ENCODE data around the gene GPRIN2.

The GPRIN2 gene

DNA sequence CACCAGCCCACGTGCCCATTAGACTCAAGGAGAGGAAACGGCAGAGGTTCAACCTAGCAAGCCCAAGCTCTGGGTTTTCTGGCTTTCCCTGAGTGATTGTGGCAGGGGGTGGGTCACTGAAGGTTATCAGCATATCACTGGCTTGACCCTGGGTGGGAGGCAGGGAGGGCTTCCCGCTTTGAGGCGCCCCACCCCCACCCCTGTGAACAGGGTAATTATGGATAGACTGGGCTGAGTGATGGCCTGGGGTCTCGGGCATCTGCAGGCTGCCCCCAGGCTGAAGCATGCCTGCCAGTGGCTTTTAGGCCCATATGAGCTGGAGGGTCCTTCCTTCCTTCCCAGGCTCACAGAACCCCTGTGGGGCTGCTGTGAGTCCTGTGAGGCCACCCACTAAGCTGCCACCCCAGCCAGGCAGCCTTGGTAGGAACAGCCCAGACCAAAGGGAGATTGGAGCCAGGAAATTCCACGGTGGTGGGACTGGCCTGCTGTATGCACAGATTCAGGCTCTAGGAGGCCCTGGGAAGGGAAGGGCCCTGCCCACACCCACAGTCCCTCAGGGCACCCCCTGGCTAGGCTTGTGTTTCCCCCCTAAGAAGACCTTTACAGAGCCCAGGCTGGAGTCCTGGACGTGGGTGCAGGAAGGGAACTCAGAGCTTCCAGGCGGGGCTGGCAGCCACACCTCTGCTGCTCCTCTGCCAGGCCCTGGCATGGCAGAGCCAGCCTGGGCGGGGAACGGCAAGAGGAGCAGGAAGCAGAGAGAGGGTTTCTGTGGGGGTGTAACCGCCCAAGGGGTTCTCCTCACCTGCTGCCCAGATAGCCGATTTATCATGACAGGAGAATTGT, 33.1 kb downstream of the GPRIN2 start:
- DNase-seq (ENCODE audit: low read depth) = no peak
- TF ChIP-seq, protein P1, sequence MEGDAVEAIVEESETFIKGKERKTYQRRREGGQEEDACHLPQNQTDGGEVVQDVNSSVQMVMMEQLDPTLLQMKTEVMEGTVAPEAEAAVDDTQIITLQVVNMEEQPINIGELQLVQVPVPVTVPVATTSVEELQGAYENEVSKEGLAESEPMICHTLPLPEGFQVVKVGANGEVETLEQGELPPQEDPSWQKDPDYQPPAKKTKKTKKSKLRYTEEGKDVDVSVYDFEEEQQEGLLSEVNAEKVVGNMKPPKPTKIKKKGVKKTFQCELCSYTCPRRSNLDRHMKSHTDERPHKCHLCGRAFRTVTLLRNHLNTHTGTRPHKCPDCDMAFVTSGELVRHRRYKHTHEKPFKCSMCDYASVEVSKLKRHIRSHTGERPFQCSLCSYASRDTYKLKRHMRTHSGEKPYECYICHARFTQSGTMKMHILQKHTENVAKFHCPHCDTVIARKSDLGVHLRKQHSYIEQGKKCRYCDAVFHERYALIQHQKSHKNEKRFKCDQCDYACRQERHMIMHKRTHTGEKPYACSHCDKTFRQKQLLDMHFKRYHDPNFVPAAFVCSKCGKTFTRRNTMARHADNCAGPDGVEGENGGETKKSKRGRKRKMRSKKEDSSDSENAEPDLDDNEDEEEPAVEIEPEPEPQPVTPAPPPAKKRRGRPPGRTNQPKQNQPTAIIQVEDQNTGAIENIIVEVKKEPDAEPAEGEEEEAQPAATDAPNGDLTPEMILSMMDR (IDR thresholded peaks at IDR 0.05; ENCODE audit: insufficient read depth, low read depth, low read length, missing control alignments) = no peak
- H3K4me3 ChIP-seq (ENCODE audit: low read depth, low read length) = no peak overlapping the region

DNA sequence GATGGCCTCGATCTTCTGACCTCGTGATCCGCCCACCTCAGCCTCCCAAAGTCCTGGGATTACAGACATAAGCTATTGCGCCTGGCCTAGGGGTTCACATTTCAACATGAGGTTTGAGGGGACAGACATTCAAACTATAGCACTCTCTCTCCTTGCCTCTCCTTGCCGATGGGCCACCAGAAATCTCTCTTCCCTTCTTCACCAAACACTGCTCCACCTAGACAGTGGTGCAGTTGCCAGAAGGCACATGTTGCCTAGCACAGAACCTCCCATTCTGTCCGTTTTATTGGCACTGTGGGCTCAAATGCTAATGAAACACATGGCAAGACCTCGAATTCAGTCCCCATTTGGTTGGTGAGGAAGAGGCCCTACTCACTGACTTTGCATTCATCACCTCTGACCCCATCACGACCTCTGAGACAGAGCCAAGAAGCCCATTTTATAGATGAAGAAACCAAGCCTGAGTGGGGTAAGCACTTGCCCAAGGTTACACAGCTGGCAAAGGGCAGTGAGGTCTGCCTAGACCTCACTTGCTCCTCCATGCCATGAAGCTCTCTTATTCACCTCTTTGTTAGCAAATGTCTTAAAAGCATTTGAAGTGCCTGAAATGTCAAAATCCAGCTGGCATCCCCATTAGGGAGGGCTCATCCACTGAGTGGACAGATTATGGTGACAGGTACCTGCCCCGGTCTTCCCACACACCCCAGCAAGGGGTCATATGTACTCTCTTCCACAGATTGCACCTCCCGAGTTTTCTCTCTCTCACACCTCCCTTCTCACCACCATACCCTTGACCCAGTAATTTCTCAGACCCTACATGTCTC, 34.0 kb downstream of the GPRIN2 start:
- DNase-seq (ENCODE audit: low read depth) = no peak
- H3K4me3 ChIP-seq (ENCODE audit: low read depth, low read length) = no peak overlapping the region
- TF ChIP-seq, protein P1 (IDR thresholded peaks at IDR 0.05; ENCODE audit: insufficient read depth, low read depth, low read length, missing control alignments) = no peak

DNA sequence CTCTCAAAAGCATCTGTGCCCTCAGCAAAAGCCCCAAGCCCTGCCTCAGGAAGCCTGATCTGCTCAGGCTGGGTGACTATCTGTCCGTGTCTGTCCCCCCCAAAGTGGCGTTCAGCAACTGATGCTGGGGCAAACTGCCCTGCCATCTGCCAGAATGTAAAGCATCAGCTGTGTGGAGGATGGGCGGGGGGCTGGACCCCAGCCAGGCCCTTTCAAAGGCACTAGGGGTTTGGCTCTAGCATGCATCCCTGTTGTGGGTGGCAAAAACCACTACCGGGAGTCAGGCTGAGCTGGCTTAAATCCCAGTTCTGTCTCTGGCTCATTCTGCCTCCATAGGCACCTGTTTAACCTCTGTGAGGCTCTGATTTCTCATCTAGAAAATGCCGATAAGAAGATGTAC, 35.5 kb downstream of the GPRIN2 start:
- no peak overlapping the region for H3K4me3 ChIP-seq (ENCODE audit: low read depth, low read length)
- TF ChIP-seq, protein P1 (IDR thresholded peaks at IDR 0.05; ENCODE audit: insufficient read depth, low read depth, low read length, missing control alignments) = no peak
- DNase-seq (ENCODE audit: low read depth) = no peak

DNA sequence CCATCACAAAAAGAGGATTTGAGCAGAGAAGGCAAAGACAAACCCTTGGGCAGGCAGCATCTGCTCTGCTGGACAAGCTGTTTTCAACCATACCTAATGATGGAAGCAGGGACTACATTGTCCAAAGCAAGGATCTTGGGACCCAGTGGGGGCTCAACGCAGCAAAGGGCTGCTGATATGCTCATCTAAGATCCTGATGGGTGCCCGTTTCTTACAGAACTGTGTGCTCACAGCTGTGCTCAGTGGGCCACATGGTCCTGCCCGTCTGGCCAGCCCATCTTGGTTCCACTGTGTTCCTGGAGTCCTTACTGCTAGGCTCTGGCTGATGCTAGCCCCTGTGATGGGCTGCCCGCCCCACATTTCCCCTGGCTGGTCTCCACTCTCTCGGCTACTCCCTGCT, 36.1 kb downstream of the GPRIN2 start:
- no peak for DNase-seq (ENCODE audit: low read depth)
- no peak overlapping the region for H3K4me3 ChIP-seq (ENCODE audit: low read depth, low read length)
- TF ChIP-seq, protein P1 (IDR thresholded peaks at IDR 0.05; ENCODE audit: insufficient read depth, low read depth, low read length, missing control alignments) = no peak

DNA sequence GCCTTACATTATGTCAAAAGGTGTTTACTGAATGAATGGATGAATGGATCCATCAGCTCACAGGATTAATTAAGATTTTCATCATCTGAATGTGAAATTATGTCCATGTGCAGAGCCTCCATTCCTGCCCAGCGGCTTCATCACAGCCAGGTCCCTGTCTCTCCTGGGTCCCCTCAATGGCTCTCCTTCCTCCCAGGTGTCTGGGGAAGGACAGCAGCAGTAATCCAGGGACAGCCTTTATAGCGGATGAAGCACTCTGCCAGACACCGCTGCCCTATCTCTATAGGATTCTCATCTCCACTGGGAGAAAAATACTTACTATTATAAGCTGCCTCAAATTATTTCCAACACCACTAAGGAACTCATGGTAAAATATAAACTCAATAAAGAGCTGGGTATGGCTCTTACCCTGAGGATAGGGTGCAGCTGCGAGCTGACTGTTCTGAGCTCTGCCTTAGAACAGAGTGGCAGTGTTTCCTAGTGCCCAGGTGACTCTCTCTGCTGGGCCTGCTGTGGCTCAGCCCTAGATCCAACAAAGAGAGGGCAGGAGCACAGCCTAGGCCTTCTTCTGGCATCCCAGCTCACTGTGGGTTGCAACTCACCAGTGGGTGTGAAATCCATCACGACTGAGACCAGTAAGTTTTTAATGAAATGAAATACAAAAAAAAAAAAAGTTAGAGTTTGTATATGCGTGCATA, 38.3 kb downstream of the GPRIN2 start:
- DNase-seq (ENCODE audit: low read depth) = no peak
- TF ChIP-seq, protein P1 (IDR thresholded peaks at IDR 0.05; ENCODE audit: insufficient read depth, low read depth, low read length, missing control alignments) = no peak

DNA sequence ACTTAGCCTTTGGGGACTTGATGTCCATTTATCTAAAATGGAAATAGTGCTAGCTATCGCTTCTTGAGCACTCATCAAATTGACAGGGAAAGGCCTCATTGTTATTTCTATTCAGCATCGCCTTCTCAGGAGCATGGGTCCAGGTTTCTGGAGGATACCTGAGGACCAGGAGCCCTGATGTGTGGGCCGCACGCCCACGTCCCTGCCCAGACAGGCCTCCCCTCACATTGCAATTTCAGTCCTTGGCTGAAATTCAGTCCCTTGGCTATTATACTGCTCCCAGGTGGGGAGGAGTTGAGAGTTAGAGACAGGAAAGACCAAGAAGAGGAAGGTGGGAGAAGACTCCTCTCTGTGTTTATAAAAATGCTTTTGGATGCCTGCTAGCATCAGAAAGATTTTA, 38.9 kb downstream of the GPRIN2 start:
- TF ChIP-seq, protein P1 (IDR thresholded peaks at IDR 0.05; ENCODE audit: insufficient read depth, low read depth, low read length, missing control alignments) = no peak
- no peak overlapping the region for H3K4me3 ChIP-seq (ENCODE audit: low read depth, low read length)
- no peak for DNase-seq (ENCODE audit: low read depth)

More for the DNA sequence above, 38.3 kb downstream of the GPRIN2 start:
- no peak overlapping the region for H3K4me3 ChIP-seq (ENCODE audit: low read depth, low read length)

All from GM12865 (cell line).